Erythroblast (primary cell): ENCODE data around the gene VIPR2.

Experiments used
- GATA1 ChIP-seq: IDR thresholded peaks from 2 replicates; pipeline ENCODE4 v1.6.1; 2011; ENCODE audit warnings: low read depth, mild to moderate bottlenecking, control low read depth, low read length, moderate library complexity
- POLR2A ChIP-seq: IDR thresholded peaks from 2 replicates; pipeline ENCODE4 v1.6.1; 2011; ENCODE audit warnings: mild to moderate bottlenecking, low read length

DNA sequence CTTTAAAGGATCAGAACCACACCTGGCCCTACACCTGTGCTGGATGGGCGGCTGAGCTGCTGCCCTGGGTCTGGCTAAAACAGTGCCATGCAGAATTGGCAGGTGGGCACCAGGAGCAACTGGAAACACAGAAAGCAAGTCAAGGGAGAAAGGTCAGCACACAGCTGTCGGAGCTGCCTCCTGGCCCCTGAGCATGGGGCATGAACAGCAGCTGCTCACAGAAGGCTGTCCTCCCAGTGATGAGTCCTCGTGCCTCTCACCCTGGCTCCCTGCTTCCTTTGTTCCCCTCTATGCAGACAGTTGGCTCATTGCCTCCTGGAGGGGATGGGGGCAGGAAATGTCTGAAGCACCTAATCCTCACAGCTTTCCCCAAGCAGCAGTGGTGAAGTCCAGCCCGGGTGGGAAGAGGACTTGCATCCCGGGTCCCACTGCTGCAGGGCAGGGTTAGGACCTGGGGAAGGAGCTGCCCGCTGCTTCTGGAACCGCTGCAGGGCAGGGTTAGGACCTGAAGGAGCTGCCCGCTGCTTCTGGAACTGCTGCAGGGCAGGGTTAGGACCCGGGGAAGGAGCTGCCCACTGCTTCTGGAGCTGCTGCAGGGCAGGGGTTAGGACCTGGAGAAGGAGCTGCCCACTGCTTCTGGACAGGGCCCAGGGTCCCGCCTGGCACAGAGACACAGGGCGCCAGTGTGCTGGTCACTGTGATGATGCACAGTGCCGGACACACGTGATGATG is 37.3 kb downstream of the VIPR2 start:
- TF ChIP-seq POLR2A (no peak), GATA1 (no peak)
